Measurements from ENCODE around the gene CD46. TPM values are rescaled to one million over a fixed set of nuclear protein-coding genes. Genes with fewer than 3 reads are reported as not detected.

CD46 gene
- total RNA-seq, 1 experiment from 2014 or later, result 116 TPM

DNA sequence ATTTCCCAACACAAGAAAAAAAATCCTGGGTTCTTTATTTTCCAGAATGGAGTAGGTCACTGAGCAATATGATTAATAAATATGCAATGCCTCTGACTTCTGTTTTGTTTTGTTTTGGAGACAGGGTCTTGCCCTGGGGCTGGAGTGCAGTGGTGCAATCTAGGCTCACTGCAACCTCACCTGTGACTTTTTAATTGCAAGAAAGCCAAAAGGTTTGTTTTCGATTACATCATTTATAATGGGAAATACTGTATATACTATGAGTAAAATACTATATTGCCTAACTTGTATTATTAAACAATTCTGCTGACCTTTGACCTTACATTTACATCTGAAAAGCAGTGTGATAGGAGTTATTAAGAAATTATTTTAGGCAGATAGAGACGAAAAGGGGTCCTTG, 11.6 kb upstream of the CD46 start:
- no peaks in the 10 kb centered on the region for H3K36me3 ChIP-seq (ENCODE audit: low read depth, low read length)
- DNase-seq (peak; percentile 24), ATAC-seq (no peak)
- H3K9ac ChIP-seq (ENCODE audit: low read length), result no peak overlapping the region
- H3K9me2 ChIP-seq (replicated peaks; ENCODE audit: low read length), result no peaks in the 10 kb centered on the region
- H2AFZ ChIP-seq (ENCODE audit: low read length), result no peak overlapping the region
- TF ChIP-seq EZH2 (IDR thresholded peaks at IDR 0.05; ENCODE audit: low read length, unreplicated experiment), result no peak
- TF ChIP-seq EZH2phosphoT487 (IDR thresholded peaks at IDR 0.05; ENCODE audit: borderline replicate concordance, low read length), result no peak
- TF ChIP-seq, protein P1, sequence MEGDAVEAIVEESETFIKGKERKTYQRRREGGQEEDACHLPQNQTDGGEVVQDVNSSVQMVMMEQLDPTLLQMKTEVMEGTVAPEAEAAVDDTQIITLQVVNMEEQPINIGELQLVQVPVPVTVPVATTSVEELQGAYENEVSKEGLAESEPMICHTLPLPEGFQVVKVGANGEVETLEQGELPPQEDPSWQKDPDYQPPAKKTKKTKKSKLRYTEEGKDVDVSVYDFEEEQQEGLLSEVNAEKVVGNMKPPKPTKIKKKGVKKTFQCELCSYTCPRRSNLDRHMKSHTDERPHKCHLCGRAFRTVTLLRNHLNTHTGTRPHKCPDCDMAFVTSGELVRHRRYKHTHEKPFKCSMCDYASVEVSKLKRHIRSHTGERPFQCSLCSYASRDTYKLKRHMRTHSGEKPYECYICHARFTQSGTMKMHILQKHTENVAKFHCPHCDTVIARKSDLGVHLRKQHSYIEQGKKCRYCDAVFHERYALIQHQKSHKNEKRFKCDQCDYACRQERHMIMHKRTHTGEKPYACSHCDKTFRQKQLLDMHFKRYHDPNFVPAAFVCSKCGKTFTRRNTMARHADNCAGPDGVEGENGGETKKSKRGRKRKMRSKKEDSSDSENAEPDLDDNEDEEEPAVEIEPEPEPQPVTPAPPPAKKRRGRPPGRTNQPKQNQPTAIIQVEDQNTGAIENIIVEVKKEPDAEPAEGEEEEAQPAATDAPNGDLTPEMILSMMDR (conservative IDR thresholded peaks at IDR 0.05; ENCODE audit: low read depth, low read length), result no peak
- no TSS peak for BruUV-seq (replicated peaks)
- no peaks in the 10 kb centered on the region for H3K27me3 ChIP-seq (ENCODE audit: low read length)
- ChIA-PET CTCF (no interaction called here), POLR2A (ENCODE audit: unreplicated experiment) (no interaction called here)
- H3K4me1 ChIP-seq (ENCODE audit: insufficient read depth, low read length), result peaks cover 3% of the 10 kb centered on the region
- no peak overlapping the region for H3K4me2 ChIP-seq (ENCODE audit: low read length)
- H3K9me3 ChIP-seq (ENCODE audit: low read length), result no peaks in the 10 kb centered on the region
- no peak overlapping the region for H3K27ac ChIP-seq (ENCODE audit: low read length)
- intact Hi-C loops (cut with micrococcal nuclease), result no loop called here
- no peaks in the 10 kb centered on the region for H3K79me2 ChIP-seq (ENCODE audit: low read length)
- no peak overlapping the region for H3K4me3 ChIP-seq (ENCODE audit: low read length)
- no peaks in the 10 kb centered on the region for H4K20me1 ChIP-seq (ENCODE audit: low read length)
- no peaks in the 10 kb centered on the region for H3F3A ChIP-seq (ENCODE audit: low read length, unreplicated experiment)

DNA sequence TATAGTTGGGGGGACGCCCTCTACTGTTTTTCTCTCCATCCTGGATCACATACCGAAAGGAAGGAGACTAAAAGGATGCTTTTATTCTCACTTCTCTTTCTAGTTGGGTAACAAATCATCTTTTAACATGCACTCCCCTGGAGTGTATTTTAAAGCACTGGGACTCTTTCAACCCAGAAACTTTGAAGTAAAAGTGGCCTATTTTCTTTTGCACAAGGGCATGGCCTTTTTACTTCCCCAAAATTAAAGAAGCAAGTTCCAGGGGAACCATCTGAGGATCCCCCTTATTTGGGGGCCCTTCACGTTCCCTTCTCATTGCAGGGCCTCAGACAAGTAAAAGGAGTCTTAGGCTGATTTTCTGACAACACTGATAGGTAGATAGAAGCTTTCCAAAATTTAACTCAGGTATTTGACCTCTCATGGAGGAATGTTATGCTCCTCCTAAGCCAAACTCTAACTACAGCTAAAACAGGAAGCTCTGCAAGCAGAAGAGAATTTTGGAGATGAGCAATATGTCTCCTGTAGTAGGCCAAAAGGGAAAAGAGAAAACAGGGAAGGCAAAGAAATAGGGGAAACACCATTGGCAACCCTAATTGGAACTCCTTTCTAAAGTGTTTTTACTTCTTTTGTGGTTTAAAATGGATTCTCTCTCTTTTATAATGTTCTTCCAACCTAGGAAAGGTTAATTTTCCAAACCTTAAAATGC, 8.9 kb upstream of the CD46 start:
- H3K79me2 ChIP-seq (ENCODE audit: low read length), result no peaks in the 10 kb centered on the region
- H3F3A ChIP-seq (ENCODE audit: low read length, unreplicated experiment), result no peaks in the 10 kb centered on the region
- POLR2A ChIA-PET (ENCODE audit: unreplicated experiment), result no interaction called here
- no peak overlapping the region for H3K4me2 ChIP-seq (ENCODE audit: low read length)
- no peak overlapping the region for H3K9ac ChIP-seq (ENCODE audit: low read length)
- no peaks in the 10 kb centered on the region for H3K36me3 ChIP-seq (ENCODE audit: low read depth, low read length)
- BruUV-seq (replicated peaks), result no TSS peak
- peaks cover 26% of the 10 kb centered on the region for H3K4me1 ChIP-seq (ENCODE audit: insufficient read depth, low read length)
- no peaks in the 10 kb centered on the region for H3K9me2 ChIP-seq (replicated peaks; ENCODE audit: low read length)
- TF ChIP-seq EZH2 (IDR thresholded peaks at IDR 0.05; ENCODE audit: low read length, unreplicated experiment) (no peak), EZH2phosphoT487 (IDR thresholded peaks at IDR 0.05; ENCODE audit: borderline replicate concordance, low read length) (no peak)
- no peak overlapping the region for H2AFZ ChIP-seq (ENCODE audit: low read length)
- intact Hi-C loops (cut with micrococcal nuclease), result no loop called here
- ATAC-seq (no peak), DNase-seq (no peak)
- no peak overlapping the region for H3K4me3 ChIP-seq (ENCODE audit: low read length)
- H4K20me1 ChIP-seq (ENCODE audit: low read length), result no peaks in the 10 kb centered on the region
- CTCF ChIA-PET, result interaction anchor here (0.6 kb wide), 1 partner anchor 123 kb away, joined by 3 read pairs; no protein-coding TSS in a partner anchor
- no peaks in the 10 kb centered on the region for H3K27me3 ChIP-seq (ENCODE audit: low read length)
- no peaks in the 10 kb centered on the region for H3K9me3 ChIP-seq (ENCODE audit: low read length)
- no peak overlapping the region for H3K27ac ChIP-seq (ENCODE audit: low read length)

DNA sequence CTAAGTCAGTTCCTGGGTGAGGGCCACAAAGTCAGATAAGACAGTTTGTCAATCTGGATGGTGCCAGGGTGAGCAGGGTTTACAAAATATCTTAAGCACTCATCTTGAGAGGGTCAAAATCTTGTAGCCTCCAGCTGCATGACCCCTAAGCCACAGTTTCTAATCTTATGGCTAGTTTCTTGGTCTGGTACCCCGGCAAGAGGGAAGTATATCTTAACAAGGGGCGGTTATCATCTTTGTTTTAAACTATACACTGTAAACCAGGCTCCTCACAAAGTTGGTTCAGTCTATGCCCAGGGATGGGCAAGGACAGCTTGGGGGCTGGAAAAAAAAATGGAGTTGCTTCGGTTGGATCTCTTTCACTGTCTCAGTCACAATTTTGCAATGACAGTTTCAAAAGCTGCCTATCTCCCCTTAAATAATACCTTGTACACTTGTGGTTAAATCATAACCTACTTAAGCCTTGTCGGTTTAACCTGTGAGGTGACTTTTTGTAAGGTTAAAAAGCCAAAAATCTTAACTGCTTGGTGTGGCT, 7.8 kb upstream of the CD46 start:
- no peak for TF ChIP-seq EZH2 (IDR thresholded peaks at IDR 0.05; ENCODE audit: low read length, unreplicated experiment)
- TF ChIP-seq, protein P1 (conservative IDR thresholded peaks at IDR 0.05; ENCODE audit: low read depth, low read length), result no peak
- no peak for TF ChIP-seq EZH2phosphoT487 (IDR thresholded peaks at IDR 0.05; ENCODE audit: borderline replicate concordance, low read length)
- no peaks in the 10 kb centered on the region for H3K79me2 ChIP-seq (ENCODE audit: low read length)
- no peak overlapping the region for H3K4me2 ChIP-seq (ENCODE audit: low read length)
- H3K9ac ChIP-seq (ENCODE audit: low read length), result no peak overlapping the region
- no peaks in the 10 kb centered on the region for H3K9me2 ChIP-seq (replicated peaks; ENCODE audit: low read length)
- ChIA-PET CTCF (interaction anchor here (0.6 kb wide), 1 partner anchor 124 kb away, joined by 3 read pairs; no protein-coding TSS in a partner anchor), POLR2A (ENCODE audit: unreplicated experiment) (no interaction called here)
- no TSS peak for BruUV-seq (replicated peaks)
- H4K20me1 ChIP-seq (ENCODE audit: low read length), result no peaks in the 10 kb centered on the region
- H3F3A ChIP-seq (ENCODE audit: low read length, unreplicated experiment), result no peaks in the 10 kb centered on the region
- no peaks in the 10 kb centered on the region for H3K36me3 ChIP-seq (ENCODE audit: low read depth, low read length)
- intact Hi-C loops (cut with micrococcal nuclease), result loop anchor here (2.0 kb wide), 1 partner anchor 33 kb away; no protein-coding TSS in a partner anchor
- H3K27ac ChIP-seq (ENCODE audit: low read length), result no peak overlapping the region
- DNase-seq (no peak), ATAC-seq (no peak)
- H3K4me3 ChIP-seq (ENCODE audit: low read length), result no peak overlapping the region
- H3K27me3 ChIP-seq (ENCODE audit: low read length), result no peaks in the 10 kb centered on the region
- H2AFZ ChIP-seq (ENCODE audit: low read length), result no peak overlapping the region
- peaks cover 36% of the 10 kb centered on the region for H3K4me1 ChIP-seq (ENCODE audit: insufficient read depth, low read length)
- H3K9me3 ChIP-seq (ENCODE audit: low read length), result no peaks in the 10 kb centered on the region

Measured in PC-3 (cell line).